AG09319 (cell line): ENCODE results near the gene RRAS2.

Experiments used
- DNase-seq: peaks from one replicate; pipeline ENCODE4 v3.0.0-alpha.2; 2010; ENCODE audit warnings: low read depth; ENCODE audit errors: extremely low read depth
- CTCF ChIP-seq: IDR thresholded peaks from 2 replicates; pipeline ENCODE4 v1.5.1; 2011; ENCODE audit warnings: low read depth, mild to moderate bottlenecking, inconsistent platforms, low read length, moderate library complexity

RRAS2 gene

GRCh38 chr11:14329702-14330101, 29.3 kb downstream of the RRAS2 start:
- no peak for DNase-seq
- no peak for TF ChIP-seq CTCF

GRCh38 chr11:14327116-14327515, 31.9 kb downstream of the RRAS2 start:
- no peak for TF ChIP-seq CTCF
- no peak for DNase-seq

- DNase-seq = no peak
- TF ChIP-seq CTCF = no peak
Measured at GRCh38 chr11:14323118-14323676, 35.8 kb downstream of the RRAS2 start.

GRCh38 chr11:14322510-14322909, 36.5 kb downstream of the RRAS2 start:
- DNase-seq = no peak
- TF ChIP-seq CTCF = no peak

- no peak for TF ChIP-seq CTCF
- no peak for DNase-seq
Measured at GRCh38 chr11:14320020-14320419, 39.0 kb downstream of the RRAS2 start.

- no peak for TF ChIP-seq CTCF
- DNase-seq = no peak
Measured at GRCh38 chr11:14318581-14318981, 40.4 kb downstream of the RRAS2 start.

- DNase-seq = no peak
- TF ChIP-seq CTCF = no peak
Measured at GRCh38 chr11:14317659-14318325, 41.2 kb downstream of the RRAS2 start.
